Uterus (tissue), 4 donors: ENCODE data around the gene USP30. TPM values are rescaled to one million over a fixed set of nuclear protein-coding genes. Genes with fewer than 3 reads are reported as not detected.

Experiments
- DNase-seq, 2 donors: peaks; one replicate each; pipeline ENCODE4 v3.0.0-alpha.2; 2019 to 2020
- H3K27ac ChIP-seq, 2 donors: fragments of 200-600 bp; sonication (generic); 1 replicate in 1 of 2; 2 replicates in 1 of 2; pipeline ENCODE4 v1.5.1; 2016 to 2018
- H3K27me3 ChIP-seq, 2 donors: fragments of 200-600 bp; sonication (generic); one replicate each; pipeline ENCODE4 v1.5.1; 2018 to 2019; ENCODE audit warnings: control low read depth in 1 of 2
- H3K36me3 ChIP-seq, 2 donors: fragments of 200-600 bp; sonication (generic); one replicate each; pipeline ENCODE4 v1.5.1; 2019; ENCODE audit warnings: control low read depth in 1 of 2
- H3K4me1 ChIP-seq, 2 donors: fragments of 200-600 bp; sonication (generic); one replicate each; pipeline ENCODE4 v1.5.1; 2018 to 2019; ENCODE audit warnings: control low read depth in 1 of 2
- H3K4me3 ChIP-seq, 2 donors: fragments of 200-600 bp; sonication (generic); 1 replicate in 1 of 2; 2 replicates in 1 of 2; pipeline ENCODE4 v1.5.1; 2018 to 2019; ENCODE audit warnings: mild to moderate bottlenecking in 1 of 2
- H3K9me3 ChIP-seq, 2 donors: fragments of 200-600 bp; sonication (generic); one replicate each; pipeline ENCODE4 v1.5.1; 2019; ENCODE audit warnings: control low read depth in 1 of 2
- POLR2A ChIP-seq, 2 donors: fragments of 450-650 bp; IDR thresholded peaks; one replicate each; pipeline ENCODE4 v1.6.1; 2016; ENCODE audit warnings: antibody characterized with exemption in 2 of 2, mild to moderate bottlenecking in 1 of 2, moderate library complexity in 1 of 2
- intact Hi-C: fragments of 100-400 bp; cut with DNase I; formaldehyde crosslinking; loops from one replicate; pipeline ENCODE4 v1.15.1; 2023; ENCODE audit warnings: low total_unique reads
- total RNA-seq, 4 donors: library from RNA; depleted of rRNA in 3 of 4; stranded (reverse); fragments of >200 nt in 3 of 4; gene quantifications; one replicate each; pipeline versions ENCODE4 v1.1.0 to v1.2.4, GENCODE V29; 2014 to 2023
- TF ChIP-seq, protein P1 (sequence below), 4 experiments: fragments of 200-600 bp in 2 of 4; fragments of 450-650 bp in 2 of 4; sonication (generic) in 2 of 4; IDR thresholded peaks; one replicate each; pipeline ENCODE4 v1.5.1; 2016 to 2019; ENCODE audit warnings: antibody characterized with exemption in 4 of 4, mild to moderate bottlenecking in 2 of 4, moderate library complexity in 1 of 4
- donor health status: DM: yes; HTN: yes; CAD: no.

USP30 gene
- total RNA-seq, 4 donors from 2014 or later = 4.1 to 20.2 (median 14.9) TPM

GRCh38 chr12:109054520-109054919 is 2.1 kb downstream of the USP30 start:
- DNase-seq = no peak
- intact Hi-C loops = no loop called here
- Histone ChIP-seq H3K36me3 (no peaks in the 10 kb centered on the region), H3K27ac (no peak overlapping the region), H3K9me3 (no peaks in the 10 kb centered on the region), H3K27me3 (no peaks in the 10 kb centered on the region), H3K4me3 (no peak overlapping the region), H3K4me1 (no peaks in the 10 kb centered on the region)
- TF ChIP-seq, protein P1, sequence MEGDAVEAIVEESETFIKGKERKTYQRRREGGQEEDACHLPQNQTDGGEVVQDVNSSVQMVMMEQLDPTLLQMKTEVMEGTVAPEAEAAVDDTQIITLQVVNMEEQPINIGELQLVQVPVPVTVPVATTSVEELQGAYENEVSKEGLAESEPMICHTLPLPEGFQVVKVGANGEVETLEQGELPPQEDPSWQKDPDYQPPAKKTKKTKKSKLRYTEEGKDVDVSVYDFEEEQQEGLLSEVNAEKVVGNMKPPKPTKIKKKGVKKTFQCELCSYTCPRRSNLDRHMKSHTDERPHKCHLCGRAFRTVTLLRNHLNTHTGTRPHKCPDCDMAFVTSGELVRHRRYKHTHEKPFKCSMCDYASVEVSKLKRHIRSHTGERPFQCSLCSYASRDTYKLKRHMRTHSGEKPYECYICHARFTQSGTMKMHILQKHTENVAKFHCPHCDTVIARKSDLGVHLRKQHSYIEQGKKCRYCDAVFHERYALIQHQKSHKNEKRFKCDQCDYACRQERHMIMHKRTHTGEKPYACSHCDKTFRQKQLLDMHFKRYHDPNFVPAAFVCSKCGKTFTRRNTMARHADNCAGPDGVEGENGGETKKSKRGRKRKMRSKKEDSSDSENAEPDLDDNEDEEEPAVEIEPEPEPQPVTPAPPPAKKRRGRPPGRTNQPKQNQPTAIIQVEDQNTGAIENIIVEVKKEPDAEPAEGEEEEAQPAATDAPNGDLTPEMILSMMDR (IDR thresholded peaks at IDR 0.05) = no peak
- no peak for TF ChIP-seq POLR2A (IDR thresholded peaks at IDR 0.05)

- DNase-seq = no peak
- H3K4me3 ChIP-seq = no peak overlapping the region
- H3K4me1 ChIP-seq = no peaks in the 10 kb centered on the region
- no peaks in the 10 kb centered on the region for H3K36me3 ChIP-seq
- TF ChIP-seq, protein P1 (IDR thresholded peaks at IDR 0.05) = no peak
- no peak for TF ChIP-seq POLR2A (IDR thresholded peaks at IDR 0.05)
- no peak overlapping the region for H3K27ac ChIP-seq
- no peaks in the 10 kb centered on the region for H3K9me3 ChIP-seq
- no peaks in the 10 kb centered on the region for H3K27me3 ChIP-seq
- intact Hi-C loops = no loop called here
Observed at GRCh38 chr12:109056891-109057290, 4.5 kb downstream of the USP30 start.

DNA sequence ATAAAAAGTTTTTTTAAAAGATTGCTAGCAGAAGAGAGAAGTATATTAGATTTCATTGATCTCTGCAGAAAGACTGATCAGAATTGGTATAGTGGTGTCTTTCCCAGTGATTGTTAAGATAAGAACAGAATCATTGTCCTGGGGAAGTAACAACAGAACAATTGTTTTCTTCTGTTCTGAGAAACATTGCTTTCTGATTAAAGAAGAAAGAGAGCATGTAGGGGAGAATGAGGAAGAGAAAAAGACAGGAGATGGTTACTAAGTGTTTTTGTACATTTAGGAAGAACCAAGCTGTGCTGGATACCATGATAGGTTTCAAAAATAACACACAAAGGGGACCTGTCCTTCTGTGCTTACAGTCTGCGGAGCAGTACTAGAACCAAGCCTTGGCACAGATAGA is 5.0 kb downstream of the USP30 start:
- Histone ChIP-seq H3K9me3 (no peaks in the 10 kb centered on the region), H3K4me1 (no peaks in the 10 kb centered on the region), H3K36me3 (no peaks in the 10 kb centered on the region), H3K4me3 (no peak overlapping the region), H3K27me3 (no peaks in the 10 kb centered on the region), H3K27ac (no peak overlapping the region)
- DNase-seq = no peak
- intact Hi-C loops = no loop called here
- TF ChIP-seq, protein P1 (IDR thresholded peaks at IDR 0.05) = no peak

- no peak for DNase-seq
- intact Hi-C loops = no loop called here
- no peaks in the 10 kb centered on the region for H3K36me3 ChIP-seq
Observed at GRCh38 chr12:109058773-109059172, 6.4 kb downstream of the USP30 start.

DNA sequence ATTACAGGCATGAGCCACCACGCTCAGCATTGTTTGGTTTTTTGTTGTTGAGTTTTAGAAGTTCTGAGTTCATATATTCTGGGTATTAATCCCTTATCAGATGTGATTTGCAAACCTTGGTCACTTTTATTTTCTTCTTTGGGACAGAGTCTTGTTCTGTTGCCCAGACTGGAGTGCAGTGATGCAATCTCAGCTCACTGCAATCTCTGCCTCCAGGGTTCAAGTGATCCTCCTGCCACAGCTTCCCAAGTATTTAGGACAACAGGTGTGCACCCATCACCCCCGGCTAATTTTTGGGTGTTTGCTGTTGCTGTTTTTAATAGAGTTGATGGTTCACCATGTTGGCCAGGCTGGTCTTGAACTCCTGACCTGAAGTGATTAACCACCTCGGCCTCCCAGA is 11.8 kb downstream of the USP30 start:
- TF ChIP-seq, protein P1 (IDR thresholded peaks at IDR 0.05) = no peak
- no peak for TF ChIP-seq POLR2A (IDR thresholded peaks at IDR 0.05)
- no peak overlapping the region for H3K4me3 ChIP-seq
- H3K36me3 ChIP-seq = no peaks in the 10 kb centered on the region
- H3K9me3 ChIP-seq = no peaks in the 10 kb centered on the region
- no peak overlapping the region for H3K27ac ChIP-seq
- intact Hi-C loops = no loop called here
- H3K4me1 ChIP-seq = no peaks in the 10 kb centered on the region
- no peak for DNase-seq
- H3K27me3 ChIP-seq = no peaks in the 10 kb centered on the region

More at GRCh38 chr12:109058773-109059172, 6.4 kb downstream of the USP30 start:
- Histone ChIP-seq H3K9me3 (no peaks in the 10 kb centered on the region), H3K27ac (no peak overlapping the region), H3K4me1 (no peaks in the 10 kb centered on the region), H3K4me3 (no peak overlapping the region), H3K27me3 (no peaks in the 10 kb centered on the region)
- no peak for TF ChIP-seq POLR2A (IDR thresholded peaks at IDR 0.05)
- TF ChIP-seq, protein P1 (IDR thresholded peaks at IDR 0.05) = no peak
